Dendritic cell treated with granulocyte-macrophage colony-stimulating factor and Interleukin-4, amounts not matched to agents 40 ng/mL and 50 ng/mL, for 4 days (primary cell): ENCODE results near the gene GTF2H2C_2.
"Not testable (repeated sequence)": the region's sequence is repeated elsewhere in the genome, so short reads cannot be mapped to it uniquely, and the experiment has no call there.

Experiments used
- H3K27ac Mint-ChIP-seq: one replicate; pipeline ENCODE4 v1.8.0; 2022; ENCODE audit warnings: mild to moderate bottlenecking, mixed read lengths
- H3K27me3 Mint-ChIP-seq: one replicate; pipeline ENCODE4 v1.8.0; 2022; ENCODE audit warnings: mild to moderate bottlenecking, mixed read lengths
- H3K36me3 Mint-ChIP-seq: one replicate; pipeline ENCODE4 v1.8.0; 2022; ENCODE audit warnings: low read depth, mixed read lengths
- H3K4me1 Mint-ChIP-seq: one replicate; pipeline ENCODE4 v1.8.0; 2022; ENCODE audit warnings: low read depth, mixed read lengths
- H3K4me3 Mint-ChIP-seq: one replicate; pipeline ENCODE4 v1.8.0; 2022; ENCODE audit warnings: mild to moderate bottlenecking, moderate library complexity, mixed read lengths
- H3K9me3 Mint-ChIP-seq: one replicate; pipeline ENCODE4 v1.8.0; 2022; ENCODE audit warnings: mixed read lengths
- intact Hi-C: fragments of 100-400 bp; cut with micrococcal nuclease; formaldehyde crosslinking; loops from one replicate; pipeline ENCODE4 v1.15.0; 2022

Gene GTF2H2C_2

DNA sequence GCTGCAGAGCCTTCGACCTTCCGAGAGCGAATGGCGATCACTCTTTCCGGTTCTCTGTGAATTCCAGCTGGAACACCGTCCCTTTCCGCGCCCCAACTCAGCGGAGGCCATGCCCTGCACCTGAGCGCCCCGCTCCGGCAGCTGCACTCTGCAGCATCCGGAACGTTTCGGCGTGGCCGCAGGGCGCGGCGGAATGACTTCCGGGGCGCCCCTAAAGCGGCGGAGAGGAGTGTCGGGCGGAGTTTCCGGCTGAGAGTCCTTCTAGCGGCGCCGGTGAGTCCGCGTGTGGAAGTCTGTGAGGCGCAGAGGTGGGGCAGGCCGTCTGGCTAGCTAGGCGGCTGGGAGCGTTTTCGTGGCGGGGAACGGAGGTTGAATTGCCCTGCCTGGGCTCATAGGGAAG lies at the start of gene GTF2H2C_2:
Gene GTF2H2C_2 (plus strand): TSS at position 252 of the 400 bp plus-strand sequence.
- H3K27me3 Mint-ChIP-seq, intact Hi-C loops, H3K4me1 Mint-ChIP-seq, H3K4me3 Mint-ChIP-seq, H3K27ac Mint-ChIP-seq, H3K9me3 Mint-ChIP-seq, H3K36me3 Mint-ChIP-seq: not testable (repeated sequence)

DNA sequence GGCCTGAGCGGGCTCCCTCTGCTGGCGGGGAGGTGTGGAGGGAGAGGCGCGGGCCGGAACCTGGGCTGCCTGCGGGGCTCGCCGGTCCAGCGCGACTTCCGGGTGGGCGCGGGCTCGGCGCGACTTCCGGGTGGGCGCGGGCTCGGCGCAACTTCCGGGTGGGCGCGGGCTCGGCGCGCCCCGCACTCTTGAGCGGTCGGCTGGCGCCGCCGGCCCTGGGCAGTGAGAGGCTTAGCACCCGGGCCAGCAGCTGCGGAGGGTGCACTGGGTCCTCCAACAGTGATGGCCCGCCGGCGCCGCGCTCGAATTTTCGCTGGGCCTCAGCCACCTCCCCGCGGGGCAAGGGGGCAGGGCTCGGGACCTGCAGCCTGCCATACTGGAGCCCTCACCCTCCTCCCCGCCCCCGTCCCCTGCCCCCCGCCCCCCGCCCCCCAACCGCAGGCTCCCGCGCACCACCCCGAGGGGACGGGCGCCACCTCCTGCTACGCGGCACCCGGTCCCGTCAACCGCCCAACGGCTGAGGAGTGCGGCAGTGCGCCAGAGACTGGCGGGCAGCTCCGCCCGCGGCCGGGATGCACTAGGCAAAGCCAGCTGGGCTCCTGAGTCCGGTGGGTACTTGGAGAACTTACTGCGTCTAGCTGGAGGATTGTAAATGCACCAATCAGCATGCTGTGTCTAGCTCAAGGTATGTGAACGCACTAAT lies 14.0 kb upstream of the GTF2H2C_2 start:
- H3K4me3 Mint-ChIP-seq, result peak overlapping the region; percentile 73
- H3K36me3 Mint-ChIP-seq, H3K27ac Mint-ChIP-seq, H3K9me3 Mint-ChIP-seq, H3K27me3 Mint-ChIP-seq, intact Hi-C loops, H3K4me1 Mint-ChIP-seq: not testable (repeated sequence)

DNA sequence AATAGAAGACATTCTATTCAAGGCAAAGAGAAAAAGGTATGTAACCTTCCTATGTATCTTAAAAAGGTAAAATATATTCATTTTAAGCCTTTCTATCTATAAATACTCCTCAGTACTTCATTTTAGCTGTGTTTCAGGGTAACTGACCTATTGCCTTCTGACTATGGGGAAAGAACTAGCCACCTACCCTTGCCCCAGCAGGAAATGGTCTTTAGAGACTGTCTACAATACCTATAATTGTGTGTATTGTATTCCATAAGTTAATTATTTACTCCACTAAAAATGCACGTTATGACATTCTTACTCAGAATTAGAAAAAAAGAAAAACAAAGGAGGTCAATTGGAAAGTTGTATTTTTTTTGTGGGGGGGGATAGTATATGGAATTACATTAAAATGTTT lies 6.2 kb downstream of the GTF2H2C_2 start:
- H3K9me3 Mint-ChIP-seq, H3K27ac Mint-ChIP-seq, H3K36me3 Mint-ChIP-seq, intact Hi-C loops, H3K27me3 Mint-ChIP-seq, H3K4me1 Mint-ChIP-seq, H3K4me3 Mint-ChIP-seq: not testable (repeated sequence)

DNA sequence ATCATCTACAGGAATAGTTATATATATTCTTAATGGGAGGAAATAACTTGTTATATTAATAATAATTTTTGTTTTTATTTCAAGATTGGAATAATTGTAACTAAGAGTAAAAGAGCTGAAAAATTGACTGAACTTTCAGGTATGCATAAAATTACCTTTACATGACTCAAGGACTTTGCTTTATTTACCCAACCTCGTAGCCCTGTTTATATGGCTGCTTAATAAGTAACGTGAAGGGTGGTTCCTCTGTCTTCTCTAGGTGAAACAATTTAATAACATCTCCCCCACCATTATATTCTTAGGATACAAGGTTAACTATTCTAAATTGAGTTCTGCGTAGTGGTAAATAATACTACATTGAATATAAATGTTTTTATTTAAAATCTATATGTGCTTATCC lies 8.0 kb downstream of the GTF2H2C_2 start:
- H3K27me3 Mint-ChIP-seq, H3K36me3 Mint-ChIP-seq, H3K4me3 Mint-ChIP-seq, H3K27ac Mint-ChIP-seq, H3K4me1 Mint-ChIP-seq, H3K9me3 Mint-ChIP-seq, intact Hi-C loops: not testable (repeated sequence)

DNA sequence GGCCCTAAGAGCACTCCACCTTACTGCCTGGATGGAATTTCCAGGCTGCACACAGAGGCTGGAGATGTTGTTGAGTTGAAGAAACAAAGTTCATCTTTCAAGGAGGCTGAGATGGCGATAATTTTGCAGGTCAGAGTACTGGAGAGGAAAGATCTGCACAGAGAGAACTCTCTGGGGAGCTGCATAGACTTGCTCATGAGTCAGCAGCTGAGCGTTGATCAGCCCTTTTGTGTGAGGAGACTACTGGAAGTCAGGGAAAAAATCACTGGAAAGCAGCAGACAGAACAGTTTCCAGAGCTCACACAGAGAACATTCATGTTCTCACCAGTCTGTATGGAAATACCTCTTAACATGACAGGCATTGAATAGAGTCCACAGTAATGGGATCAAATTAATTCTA lies 23.4 kb downstream of the GTF2H2C_2 start:
- H3K27ac Mint-ChIP-seq, H3K27me3 Mint-ChIP-seq, H3K36me3 Mint-ChIP-seq, H3K9me3 Mint-ChIP-seq, H3K4me3 Mint-ChIP-seq, H3K4me1 Mint-ChIP-seq, intact Hi-C loops: not testable (repeated sequence)

DNA sequence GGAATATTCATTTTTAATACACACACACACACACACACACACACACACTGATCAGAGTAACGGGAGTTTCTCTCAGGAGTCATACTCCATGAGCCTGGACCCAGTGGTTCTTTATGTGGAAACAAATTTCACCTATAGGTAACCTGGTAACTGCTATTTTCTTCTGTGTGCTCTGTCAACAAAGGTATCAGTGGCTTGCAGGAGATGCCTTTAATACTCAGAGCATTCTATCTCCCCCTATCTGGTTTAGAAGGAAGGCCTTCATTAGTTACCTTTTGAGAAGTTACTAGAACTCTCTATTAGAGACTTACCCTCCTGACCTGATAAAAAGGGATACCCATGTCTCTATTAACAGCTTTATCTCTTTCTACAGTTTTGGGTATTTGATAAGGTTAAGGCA lies 34.4 kb downstream of the GTF2H2C_2 start:
- H3K4me3 Mint-ChIP-seq, H3K27me3 Mint-ChIP-seq, intact Hi-C loops, H3K36me3 Mint-ChIP-seq, H3K4me1 Mint-ChIP-seq, H3K9me3 Mint-ChIP-seq, H3K27ac Mint-ChIP-seq: not testable (repeated sequence)

DNA sequence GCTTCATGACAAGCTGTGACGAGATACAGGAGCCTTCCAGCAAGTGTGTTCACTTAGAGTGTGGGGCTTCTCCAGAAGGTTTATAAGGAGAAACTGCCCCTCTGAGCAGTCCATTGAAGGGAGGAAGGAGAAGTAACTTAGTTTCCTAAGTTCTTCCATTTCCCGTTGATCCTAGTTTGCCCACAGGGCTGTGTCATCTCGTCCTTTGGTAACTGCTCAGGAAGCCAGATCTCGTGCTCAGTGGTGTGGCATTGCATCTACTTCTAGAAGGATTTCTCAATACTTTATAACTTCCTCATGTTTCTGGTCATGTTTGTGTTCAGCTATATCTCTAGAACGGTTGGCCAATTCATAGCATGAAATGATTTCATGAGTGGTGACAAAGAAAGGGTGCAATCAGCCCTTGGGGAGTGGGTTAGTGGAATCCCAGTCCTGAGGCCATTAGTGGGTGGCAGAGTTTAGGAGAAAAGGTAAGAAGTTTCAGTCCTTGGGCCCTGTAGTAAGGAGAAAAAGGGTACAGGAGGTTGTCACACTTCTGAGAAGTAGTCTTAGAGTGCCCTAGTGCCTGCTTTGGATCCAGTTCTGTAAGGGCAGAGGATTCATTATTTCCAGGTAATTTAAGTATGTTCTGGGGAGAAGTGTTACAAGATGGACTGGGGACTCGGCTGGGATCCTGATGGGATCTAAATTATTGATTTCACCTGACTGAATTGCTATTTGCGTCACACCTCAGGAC lies 36.2 kb downstream of the GTF2H2C_2 start:
- H3K27me3 Mint-ChIP-seq, intact Hi-C loops, H3K27ac Mint-ChIP-seq, H3K9me3 Mint-ChIP-seq, H3K4me1 Mint-ChIP-seq, H3K4me3 Mint-ChIP-seq, H3K36me3 Mint-ChIP-seq: not testable (repeated sequence)

DNA sequence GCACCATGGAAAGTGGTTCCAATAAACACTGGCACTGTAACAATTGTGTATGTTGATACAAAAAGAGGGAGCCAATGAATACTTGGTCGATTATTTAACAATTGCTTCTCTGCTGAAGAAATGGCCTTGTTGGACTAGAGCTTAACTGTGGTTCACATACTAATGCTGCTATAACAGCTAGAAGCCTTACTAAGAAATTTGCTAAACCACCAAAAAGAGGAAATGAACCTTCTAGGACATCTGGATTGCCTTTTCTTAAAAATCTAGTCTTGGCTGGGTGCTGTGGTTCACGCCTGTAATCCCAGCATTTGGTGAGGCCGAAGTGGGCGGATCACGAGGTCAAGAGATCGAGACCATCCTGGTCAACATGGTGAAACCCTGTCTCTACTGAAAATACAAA lies 41.9 kb downstream of the GTF2H2C_2 start:
- H3K36me3 Mint-ChIP-seq, H3K4me3 Mint-ChIP-seq, H3K9me3 Mint-ChIP-seq, H3K27me3 Mint-ChIP-seq, intact Hi-C loops, H3K27ac Mint-ChIP-seq, H3K4me1 Mint-ChIP-seq: not testable (repeated sequence)

DNA sequence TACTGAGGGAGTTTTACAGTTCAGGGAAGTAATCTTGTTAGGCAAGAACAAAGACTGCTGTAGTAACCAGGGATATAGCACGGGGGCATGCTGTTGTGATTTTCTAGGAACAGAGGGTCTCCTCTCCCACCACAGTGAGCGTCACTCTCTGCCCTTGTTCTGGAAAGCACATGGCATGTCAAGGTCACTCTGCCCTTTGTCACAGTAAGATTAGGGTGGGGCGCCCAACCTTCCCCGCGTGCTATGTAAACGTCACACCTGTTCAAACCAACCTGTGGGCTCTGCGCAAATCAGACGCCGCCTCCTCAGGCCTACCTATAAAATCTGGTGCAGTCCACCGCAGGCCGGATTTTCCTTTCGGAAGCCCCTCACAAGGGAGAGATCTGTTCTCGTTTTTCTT lies 44.0 kb downstream of the GTF2H2C_2 start:
- H3K4me3 Mint-ChIP-seq, H3K4me1 Mint-ChIP-seq, intact Hi-C loops, H3K27me3 Mint-ChIP-seq, H3K9me3 Mint-ChIP-seq, H3K27ac Mint-ChIP-seq, H3K36me3 Mint-ChIP-seq: not testable (repeated sequence)

DNA sequence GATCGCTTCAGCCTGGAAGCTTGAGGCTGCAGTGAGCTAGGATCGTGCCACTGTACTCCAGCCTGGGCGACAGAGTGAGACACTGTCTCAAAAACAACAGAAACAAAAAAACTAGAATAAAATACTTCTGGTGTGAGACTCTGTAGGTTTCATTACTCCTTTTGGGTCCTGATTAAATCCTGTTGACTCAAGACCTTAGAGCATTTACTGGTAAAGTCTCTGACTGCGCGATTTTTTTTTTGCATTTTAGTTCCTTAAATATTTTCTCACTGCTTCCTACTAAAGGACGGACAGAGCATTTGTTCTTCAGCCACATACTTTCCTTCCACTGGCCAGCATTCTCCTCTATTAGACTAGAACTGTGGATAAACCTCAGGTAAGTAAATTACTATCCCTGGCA lies 46.8 kb downstream of the GTF2H2C_2 start:
- H3K27me3 Mint-ChIP-seq, intact Hi-C loops, H3K4me1 Mint-ChIP-seq, H3K36me3 Mint-ChIP-seq, H3K9me3 Mint-ChIP-seq, H3K27ac Mint-ChIP-seq, H3K4me3 Mint-ChIP-seq: not testable (repeated sequence)

DNA sequence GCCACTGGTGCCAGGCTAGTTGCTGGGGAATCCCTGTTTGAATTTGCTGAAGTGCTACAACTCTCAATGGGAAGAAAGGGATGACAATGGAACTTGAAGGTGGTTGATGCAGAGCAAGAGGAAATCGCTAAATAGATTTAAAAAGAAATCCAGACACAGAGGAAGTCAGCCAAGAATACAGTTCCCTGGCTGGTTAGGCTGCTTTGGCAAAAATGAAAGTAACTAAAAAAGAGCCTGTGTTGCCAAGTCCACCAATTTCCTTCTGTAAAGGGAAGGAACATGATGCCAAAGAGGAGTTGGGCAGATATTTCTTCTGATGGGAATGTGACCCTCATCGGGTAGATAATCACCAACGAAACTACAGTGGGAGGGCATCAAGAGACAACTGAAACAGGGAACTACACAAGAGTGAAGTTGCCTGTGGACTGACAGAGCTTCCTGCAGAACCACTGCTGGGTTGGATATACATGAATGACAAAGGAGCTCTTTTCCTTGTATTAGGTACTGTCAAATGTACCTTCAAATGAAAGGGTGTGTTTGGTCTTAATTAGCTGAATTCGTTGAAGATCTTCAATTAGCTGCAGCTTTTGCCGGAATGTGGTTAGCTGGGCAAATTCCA lies 49.0 kb downstream of the GTF2H2C_2 start:
- intact Hi-C loops, H3K4me3 Mint-ChIP-seq, H3K4me1 Mint-ChIP-seq, H3K27ac Mint-ChIP-seq, H3K9me3 Mint-ChIP-seq, H3K36me3 Mint-ChIP-seq, H3K27me3 Mint-ChIP-seq: not testable (repeated sequence)

DNA sequence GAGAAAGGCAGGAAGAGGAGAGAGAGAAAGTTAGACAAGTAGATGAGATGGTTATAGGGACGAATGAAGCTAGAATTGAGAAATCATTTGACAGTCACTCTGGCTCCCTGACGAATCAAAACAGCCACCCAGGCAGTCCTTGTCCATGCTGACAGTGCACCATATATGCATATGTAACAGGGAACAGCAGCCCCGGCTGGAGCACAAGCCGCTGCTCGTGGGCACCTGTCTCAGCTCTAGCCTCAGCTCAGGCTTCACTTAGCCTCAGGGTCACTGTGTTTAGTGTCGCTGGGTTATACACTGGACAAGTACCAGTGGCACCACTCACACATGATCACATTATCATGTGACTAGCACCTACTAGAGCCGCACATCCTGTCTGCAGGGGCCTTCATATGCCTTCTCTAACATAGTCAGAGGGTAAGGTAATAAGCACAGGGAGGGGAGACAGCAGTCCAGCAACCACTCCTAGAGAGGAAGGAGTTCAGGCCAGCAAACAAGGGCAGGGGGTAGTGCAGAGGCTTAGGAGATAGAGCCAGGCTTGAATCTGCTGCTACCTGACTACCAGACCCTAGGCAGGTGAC lies 54.9 kb downstream of the GTF2H2C_2 start:
- H3K36me3 Mint-ChIP-seq, H3K9me3 Mint-ChIP-seq, intact Hi-C loops, H3K27me3 Mint-ChIP-seq, H3K27ac Mint-ChIP-seq, H3K4me1 Mint-ChIP-seq, H3K4me3 Mint-ChIP-seq: not testable (repeated sequence)
